Endothelial cell (in vitro differentiated cells): ENCODE data around the gene AGBL1. TPM values are rescaled to one million over a fixed set of nuclear protein-coding genes. Genes with fewer than 3 reads are reported as not detected.

Experiments used
- DNase-seq: peaks from one replicate; pipeline ENCODE4 v3.0.0; 2021; ENCODE audit warnings: low spot score
- H3K27ac Mint-ChIP-seq: one replicate; pipeline ENCODE4 v1.8.0; 2021; ENCODE audit warnings: mixed read lengths, inconsistent platforms; ENCODE audit not compliant: unreplicated experiment
- H3K27me3 Mint-ChIP-seq: one replicate; pipeline ENCODE4 v1.8.0; 2021; ENCODE audit warnings: mild to moderate bottlenecking, moderate library complexity, mixed read lengths, inconsistent platforms; ENCODE audit not compliant: unreplicated experiment
- H3K36me3 Mint-ChIP-seq: one replicate; pipeline ENCODE4 v1.8.0; 2021; ENCODE audit warnings: mild to moderate bottlenecking, low read depth, mixed read lengths, inconsistent platforms; ENCODE audit not compliant: unreplicated experiment
- H3K4me1 Mint-ChIP-seq: one replicate; pipeline ENCODE4 v1.8.0; 2021; ENCODE audit warnings: mild to moderate bottlenecking, mixed read lengths, inconsistent platforms; ENCODE audit not compliant: unreplicated experiment
- H3K4me3 Mint-ChIP-seq: one replicate; pipeline ENCODE4 v1.8.0; 2021; ENCODE audit warnings: mild to moderate bottlenecking, mixed read lengths, inconsistent platforms; ENCODE audit not compliant: unreplicated experiment
- H3K9me3 Mint-ChIP-seq: one replicate; pipeline ENCODE4 v1.8.0; 2021; ENCODE audit warnings: mixed read lengths, inconsistent platforms; ENCODE audit not compliant: unreplicated experiment
- total RNA-seq: library from RNA; stranded (reverse); fragmentation: NEBNext Ultra II Directional; extraction: Animal tissue kit (Norgen Biotek cat#: 25700); gene quantifications from one replicate; pipeline ENCODE4 v1.2.1, GENCODE V29; 2021; ENCODE audit not compliant: unreplicated experiment
- TF ChIP-seq, protein P1 (sequence below): fragments of 200-600 bp; sonication (generic); IDR thresholded peaks from one replicate; pipeline ENCODE4 v1.5.0; 2021; ENCODE audit warnings: antibody characterized with exemption; ENCODE audit not compliant: unreplicated experiment

Gene AGBL1
- total RNA-seq, 1 donor from 2014 or later: 0.03 TPM

DNA sequence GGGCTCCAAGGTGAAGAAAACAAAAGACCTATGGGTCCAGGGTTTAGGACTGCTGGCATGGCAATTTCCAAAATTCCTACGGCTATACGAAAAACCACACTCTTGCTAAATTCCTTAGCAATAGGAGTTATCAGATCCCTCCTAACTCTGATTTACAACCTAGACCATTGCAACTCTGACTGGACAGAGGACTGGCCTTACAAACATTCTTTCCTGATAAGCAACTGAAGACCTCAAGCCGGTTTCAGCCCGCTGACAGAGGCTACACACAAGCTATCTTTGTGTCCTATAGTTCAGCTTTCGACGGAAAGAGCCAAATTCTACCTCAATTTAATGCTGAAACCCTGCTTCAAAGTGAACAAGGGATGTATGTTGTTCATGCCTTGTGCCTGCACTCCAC lies 38.3 kb upstream of the AGBL1 start:
- peaks cover 8% of the 10 kb centered on the region for H3K4me1 Mint-ChIP-seq

DNA sequence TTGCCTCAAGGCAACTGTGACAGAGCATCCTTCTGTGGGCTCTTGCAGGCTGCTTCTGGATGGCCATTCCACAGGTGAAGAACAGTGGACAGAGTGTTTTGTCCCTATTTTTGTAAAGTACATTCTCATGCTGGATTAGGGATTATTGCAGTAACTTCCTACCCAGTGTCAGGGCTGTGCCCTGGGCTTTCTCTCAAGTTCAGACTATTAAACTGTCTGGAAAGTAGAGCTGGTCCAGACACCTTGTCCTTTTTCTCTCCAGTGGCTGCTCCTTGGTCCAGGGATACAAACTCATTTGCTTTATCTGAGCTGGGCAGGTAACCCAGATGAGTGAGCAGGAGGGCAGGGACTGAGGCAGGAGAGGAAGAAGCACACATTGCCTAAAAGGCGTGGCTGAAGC lies 37.4 kb upstream of the AGBL1 start:
- Mint-ChIP-seq H3K27ac (no peak overlapping the region), H3K27me3 (no peaks in the 10 kb centered on the region), H3K4me1 (peaks cover 8% of the 10 kb centered on the region), H3K4me3 (no peak overlapping the region), H3K36me3 (no peaks in the 10 kb centered on the region), H3K9me3 (no peaks in the 10 kb centered on the region)
- TF ChIP-seq, protein P1, sequence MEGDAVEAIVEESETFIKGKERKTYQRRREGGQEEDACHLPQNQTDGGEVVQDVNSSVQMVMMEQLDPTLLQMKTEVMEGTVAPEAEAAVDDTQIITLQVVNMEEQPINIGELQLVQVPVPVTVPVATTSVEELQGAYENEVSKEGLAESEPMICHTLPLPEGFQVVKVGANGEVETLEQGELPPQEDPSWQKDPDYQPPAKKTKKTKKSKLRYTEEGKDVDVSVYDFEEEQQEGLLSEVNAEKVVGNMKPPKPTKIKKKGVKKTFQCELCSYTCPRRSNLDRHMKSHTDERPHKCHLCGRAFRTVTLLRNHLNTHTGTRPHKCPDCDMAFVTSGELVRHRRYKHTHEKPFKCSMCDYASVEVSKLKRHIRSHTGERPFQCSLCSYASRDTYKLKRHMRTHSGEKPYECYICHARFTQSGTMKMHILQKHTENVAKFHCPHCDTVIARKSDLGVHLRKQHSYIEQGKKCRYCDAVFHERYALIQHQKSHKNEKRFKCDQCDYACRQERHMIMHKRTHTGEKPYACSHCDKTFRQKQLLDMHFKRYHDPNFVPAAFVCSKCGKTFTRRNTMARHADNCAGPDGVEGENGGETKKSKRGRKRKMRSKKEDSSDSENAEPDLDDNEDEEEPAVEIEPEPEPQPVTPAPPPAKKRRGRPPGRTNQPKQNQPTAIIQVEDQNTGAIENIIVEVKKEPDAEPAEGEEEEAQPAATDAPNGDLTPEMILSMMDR: no peak
- DNase-seq: no peak

More for the DNA sequence above, 38.3 kb upstream of the AGBL1 start:
- no peak for DNase-seq
- TF ChIP-seq, protein P1: no peak
- Mint-ChIP-seq H3K4me3 (no peak overlapping the region), H3K9me3 (no peaks in the 10 kb centered on the region), H3K27ac (no peak overlapping the region), H3K36me3 (no peaks in the 10 kb centered on the region), H3K27me3 (no peaks in the 10 kb centered on the region)

DNA sequence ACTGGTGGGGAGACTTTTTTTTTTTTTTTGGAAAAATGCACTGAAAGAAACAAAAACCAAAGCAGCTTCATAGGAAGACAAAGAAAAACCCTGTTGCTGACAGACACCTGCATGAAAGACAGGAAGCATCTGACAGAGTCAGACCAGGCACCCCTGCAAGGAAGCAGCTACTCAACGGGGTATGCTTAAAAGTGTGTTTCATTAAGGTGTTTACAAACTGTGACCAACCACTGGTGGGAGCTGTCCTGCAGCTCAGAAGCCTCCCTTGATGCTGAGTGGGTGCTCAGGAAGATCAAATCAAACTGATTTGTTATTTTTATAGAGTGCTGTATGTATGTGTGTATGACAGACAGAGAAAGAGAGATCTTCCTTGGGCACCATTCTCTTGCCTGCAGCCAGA lies 34.7 kb upstream of the AGBL1 start:
- Mint-ChIP-seq H3K4me1 (peaks cover 8% of the 10 kb centered on the region), H3K9me3 (no peaks in the 10 kb centered on the region), H3K4me3 (no peak overlapping the region), H3K27me3 (no peaks in the 10 kb centered on the region), H3K27ac (no peak overlapping the region), H3K36me3 (no peaks in the 10 kb centered on the region)
- TF ChIP-seq, protein P1: no peak
- DNase-seq: peak; percentile 4

DNA sequence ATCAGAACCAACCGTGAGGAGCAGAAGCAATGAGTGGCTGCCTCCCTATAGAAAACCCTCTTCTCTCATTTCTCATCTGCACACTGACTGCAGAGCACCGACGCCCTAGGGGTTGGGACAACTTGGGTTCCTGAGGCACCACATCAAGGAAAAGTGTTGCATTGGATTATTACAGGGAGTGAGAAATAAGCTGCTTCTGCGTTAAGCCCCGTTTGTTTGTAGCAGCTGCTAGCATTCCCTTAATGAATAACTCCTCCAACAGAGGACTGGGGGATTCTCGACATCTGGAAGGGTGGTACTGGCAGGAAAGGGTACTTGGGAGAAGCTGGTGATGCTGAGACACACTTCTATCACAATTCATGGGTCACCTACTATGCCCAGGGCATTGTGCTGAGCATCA lies 25.3 kb upstream of the AGBL1 start:
- Mint-ChIP-seq H3K9me3 (no peaks in the 10 kb centered on the region), H3K27ac (no peak overlapping the region), H3K4me3 (no peak overlapping the region), H3K36me3 (no peaks in the 10 kb centered on the region), H3K4me1 (peaks cover 3% of the 10 kb centered on the region), H3K27me3 (no peaks in the 10 kb centered on the region)
- DNase-seq: no peak
- TF ChIP-seq, protein P1: no peak

DNA sequence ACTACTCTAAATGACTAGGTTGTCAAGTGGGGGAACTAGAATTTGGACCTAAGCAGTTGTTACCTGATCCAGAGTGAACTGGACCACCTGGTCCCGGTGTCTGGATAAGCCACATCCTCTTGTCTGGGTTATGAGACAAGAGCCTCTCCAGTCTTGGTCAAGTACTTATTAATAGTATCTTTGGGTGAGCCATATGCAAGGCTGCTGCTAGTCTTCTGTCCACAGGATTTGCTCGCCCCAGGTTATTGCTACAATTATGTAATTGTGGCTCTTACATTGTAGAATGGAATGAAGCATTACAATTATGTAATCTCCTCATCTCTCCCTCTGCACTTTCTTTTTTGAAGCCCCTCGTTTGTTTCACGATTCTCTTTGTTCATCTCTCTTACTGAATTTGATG lies 24.0 kb upstream of the AGBL1 start:
- peaks cover 3% of the 10 kb centered on the region for H3K4me1 Mint-ChIP-seq
- no peaks in the 10 kb centered on the region for H3K36me3 Mint-ChIP-seq
- no peaks in the 10 kb centered on the region for H3K9me3 Mint-ChIP-seq
- H3K27ac Mint-ChIP-seq: no peak overlapping the region
- TF ChIP-seq, protein P1: no peak
- no peaks in the 10 kb centered on the region for H3K27me3 Mint-ChIP-seq
- no peak overlapping the region for H3K4me3 Mint-ChIP-seq
- no peak for DNase-seq
